Jurkat, Clone E6-1 (cell line): ENCODE measurements around the gene UBAC2.
"Not testable (repeated sequence)": the region's sequence is repeated elsewhere in the genome, so short reads cannot be mapped to it uniquely, and the experiment has no call there.

Source experiments
- DNase-seq: peaks from one replicate; pipeline ENCODE4 v3.0.0-alpha.2; 2011; ENCODE audit warnings: low read depth, low spot score
- H3K4me3 ChIP-seq: 2 replicates; pipeline ENCODE4 v1.5.1; 2011; ENCODE audit warnings: mild to moderate bottlenecking, low read length, control low read depth, moderate library complexity

The UBAC2 gene

GRCh38 chr13:99208185-99208584, 7.5 kb downstream of the UBAC2 start:
- no peak overlapping the region for H3K4me3 ChIP-seq
- DNase-seq: no peak

- DNase-seq: no peak
- no peak overlapping the region for H3K4me3 ChIP-seq
Observed at GRCh38 chr13:99208845-99209527, 8.3 kb downstream of the UBAC2 start.

DNA sequence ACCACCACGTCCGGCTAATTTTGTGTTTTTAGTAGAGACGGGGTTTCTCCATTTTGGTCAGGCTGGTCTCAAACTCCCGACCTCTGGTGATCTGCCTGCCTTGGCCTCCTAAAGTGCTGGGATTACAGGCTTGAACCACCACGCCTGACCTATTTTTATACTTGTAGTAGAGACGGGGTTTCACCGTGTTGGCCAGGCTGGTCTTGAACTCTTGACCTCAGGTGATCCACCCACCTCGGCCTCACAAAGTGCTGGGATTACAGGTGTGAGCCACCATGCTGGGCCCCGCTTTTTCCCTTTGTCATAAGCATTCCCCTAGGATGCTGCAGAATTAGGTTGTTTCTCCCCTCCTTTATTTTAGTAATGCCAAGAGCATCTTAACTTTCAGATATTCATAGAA, 10.0 kb downstream of the UBAC2 start:
- not testable (repeated sequence) for DNase-seq

DNA sequence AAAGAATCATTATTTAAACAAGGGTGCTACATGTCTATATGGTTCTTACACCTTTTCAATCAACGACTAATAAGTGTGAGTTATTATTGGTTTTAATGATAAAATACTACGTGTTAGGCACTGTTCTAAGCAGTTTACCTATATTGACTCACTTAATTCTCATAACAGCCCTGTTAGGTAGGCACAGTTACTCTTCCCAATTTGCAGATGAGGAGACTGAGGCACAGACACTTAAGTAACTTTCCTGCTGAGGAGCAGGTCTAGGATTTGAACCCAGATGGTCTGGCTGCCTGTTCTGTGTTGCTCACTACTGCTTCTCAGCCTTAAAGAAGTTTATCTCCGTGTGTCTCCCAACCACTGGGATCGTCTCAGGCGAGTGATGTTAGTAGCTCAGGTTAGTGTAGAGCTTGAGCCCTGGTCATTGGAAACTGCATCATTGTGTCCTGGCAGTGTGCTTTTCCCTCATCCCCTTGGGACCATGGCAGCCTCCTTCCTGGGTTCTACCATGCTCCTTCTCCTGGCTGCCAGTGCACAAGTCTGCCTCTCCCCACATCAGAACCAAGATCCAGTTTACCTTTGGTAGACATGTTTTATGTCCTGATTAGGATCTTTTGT, 10.9 kb downstream of the UBAC2 start:
- DNase-seq: no peak
- H3K4me3 ChIP-seq: no peak overlapping the region

More for the DNA sequence above, 10.0 kb downstream of the UBAC2 start:
- H3K4me3 ChIP-seq: not testable (repeated sequence)

- no peak overlapping the region; the same call in 1 of the 2 replicates for H3K4me3 ChIP-seq
- peak; percentile 66 for DNase-seq
Observed at GRCh38 chr13:99214232-99214631, 13.6 kb downstream of the UBAC2 start.

DNA sequence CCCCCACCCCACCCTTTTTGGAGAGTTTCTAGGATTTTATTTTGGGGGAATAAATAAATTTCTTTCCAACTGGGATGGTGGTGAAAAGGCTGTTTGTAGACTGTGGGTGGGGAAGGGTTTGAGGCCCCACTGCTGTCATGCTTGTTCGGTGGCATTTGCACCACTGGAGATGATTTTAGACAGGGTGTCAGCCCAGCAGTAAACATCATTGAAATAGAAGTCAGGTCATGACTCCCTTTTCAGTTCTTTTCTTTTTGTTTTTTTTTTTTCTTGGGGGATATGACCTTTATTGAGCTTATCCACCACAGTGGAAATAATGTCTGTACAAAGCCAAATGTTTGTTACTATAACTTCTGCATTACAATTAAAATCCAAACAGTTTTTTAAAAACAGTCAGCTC, 14.1 kb downstream of the UBAC2 start:
- H3K4me3 ChIP-seq: peak overlapping the region; percentile 49
- DNase-seq: no peak

GRCh38 chr13:99215184-99215830, 14.7 kb downstream of the UBAC2 start:
- H3K4me3 ChIP-seq: peak overlapping the region; percentile 49
- DNase-seq: peak; percentile 87

GRCh38 chr13:99217461-99218110, 16.9 kb downstream of the UBAC2 start:
- peak; percentile 50 for DNase-seq
- peak overlapping the region; percentile 21 for H3K4me3 ChIP-seq

DNA sequence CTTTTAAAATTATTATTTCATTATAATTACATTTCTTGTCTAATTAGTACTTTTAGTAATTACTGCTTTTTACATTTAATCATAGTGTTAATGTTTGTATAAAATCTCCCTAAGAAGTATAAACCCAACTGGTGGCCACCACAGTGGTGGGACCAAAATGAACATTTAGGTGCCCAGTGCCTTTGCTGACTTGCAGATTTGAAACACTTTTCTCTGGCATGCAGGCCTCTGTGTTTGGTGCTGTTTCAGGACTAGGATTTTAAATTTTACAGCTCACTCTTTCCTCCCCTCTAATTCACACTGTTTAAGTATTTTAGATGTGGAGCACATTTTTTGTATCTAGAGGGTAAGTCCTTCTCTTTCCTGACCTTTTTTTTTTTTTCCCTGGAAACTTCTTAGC, 17.5 kb downstream of the UBAC2 start:
- no peak overlapping the region for H3K4me3 ChIP-seq
- DNase-seq: no peak

DNA sequence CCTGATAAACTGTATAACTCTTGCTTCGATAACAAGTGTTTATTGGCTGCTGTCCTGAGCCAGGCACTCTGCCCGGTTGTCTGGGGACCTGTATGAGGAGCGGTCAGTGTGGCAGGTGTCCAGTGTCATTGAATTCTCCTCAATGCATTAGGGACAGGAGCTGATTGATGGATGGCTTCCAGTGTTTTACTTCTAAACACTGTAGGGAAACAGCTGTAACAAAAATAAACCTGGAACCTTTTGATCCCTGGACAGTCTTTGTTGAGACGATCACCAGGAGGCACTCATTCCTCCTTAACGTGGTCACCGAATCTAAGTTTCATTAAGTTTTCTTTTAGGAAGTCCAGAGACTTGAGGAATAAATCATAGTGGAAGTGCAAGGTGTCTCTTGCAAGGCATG, 17.9 kb downstream of the UBAC2 start:
- DNase-seq: no peak
- H3K4me3 ChIP-seq: 0 out of 2 replicates have a peak overlapping the region, but pooled peaks have one; percentile 0

DNA sequence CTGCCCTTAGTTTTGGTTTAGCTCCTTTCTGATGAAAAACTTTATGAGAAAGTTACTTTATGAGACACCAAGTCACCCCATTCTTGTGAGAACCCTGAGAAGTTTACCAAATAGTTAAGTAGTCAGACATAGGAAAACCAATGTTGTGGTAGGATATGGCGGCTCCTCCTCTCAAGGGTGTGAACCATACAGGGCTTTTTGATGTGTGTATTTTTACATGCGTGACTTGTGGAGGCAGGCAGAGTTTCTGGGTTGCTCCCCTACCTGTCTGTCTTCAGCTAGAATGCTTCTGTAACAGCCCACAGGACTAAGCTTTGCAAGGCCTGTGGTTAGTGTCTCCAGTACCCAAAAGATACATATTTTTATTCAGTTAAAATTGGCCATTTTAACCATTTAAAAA, 18.3 kb downstream of the UBAC2 start:
- peak; percentile 90 for DNase-seq

GRCh38 chr13:99220199-99220935, 19.7 kb downstream of the UBAC2 start:
- DNase-seq: peak; percentile 79
- no peak overlapping the region for H3K4me3 ChIP-seq

More for the DNA sequence above, 18.3 kb downstream of the UBAC2 start:
- H3K4me3 ChIP-seq: 0 out of 2 replicates have a peak overlapping the region, but pooled peaks have one; percentile 0

DNA sequence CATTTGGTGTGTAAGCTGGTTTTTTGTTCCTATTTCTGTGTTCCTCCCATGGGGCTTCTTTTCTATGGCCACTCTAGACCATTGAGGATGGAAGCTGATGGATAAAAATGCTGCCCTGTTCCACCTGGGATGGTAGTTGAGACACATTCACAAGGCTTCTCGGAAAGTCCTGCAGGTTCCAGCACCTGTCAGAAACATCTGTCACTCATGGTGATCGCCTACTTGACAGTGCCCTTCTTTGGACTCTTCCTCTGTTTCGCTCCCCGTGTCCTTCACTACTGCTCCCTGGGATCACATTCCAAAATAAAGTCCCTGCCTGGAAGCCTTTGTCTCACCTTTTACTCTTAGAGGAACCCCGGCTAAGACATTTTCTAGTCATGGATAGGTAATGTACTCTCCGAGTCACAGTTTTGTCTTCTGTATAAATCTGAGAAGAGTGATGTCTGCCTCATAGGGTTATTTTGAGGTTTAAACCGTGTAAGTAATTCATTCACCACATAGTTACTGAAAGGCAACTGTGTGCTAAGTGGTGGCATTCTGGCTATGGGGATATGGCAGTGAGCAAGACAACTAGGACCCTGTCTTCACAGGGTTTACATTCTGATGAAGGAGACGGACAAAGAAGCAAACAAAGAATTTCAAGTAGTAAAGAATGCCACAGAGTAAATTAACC, 21.0 kb downstream of the UBAC2 start:
- no peak for DNase-seq
- no peak overlapping the region for H3K4me3 ChIP-seq

DNA sequence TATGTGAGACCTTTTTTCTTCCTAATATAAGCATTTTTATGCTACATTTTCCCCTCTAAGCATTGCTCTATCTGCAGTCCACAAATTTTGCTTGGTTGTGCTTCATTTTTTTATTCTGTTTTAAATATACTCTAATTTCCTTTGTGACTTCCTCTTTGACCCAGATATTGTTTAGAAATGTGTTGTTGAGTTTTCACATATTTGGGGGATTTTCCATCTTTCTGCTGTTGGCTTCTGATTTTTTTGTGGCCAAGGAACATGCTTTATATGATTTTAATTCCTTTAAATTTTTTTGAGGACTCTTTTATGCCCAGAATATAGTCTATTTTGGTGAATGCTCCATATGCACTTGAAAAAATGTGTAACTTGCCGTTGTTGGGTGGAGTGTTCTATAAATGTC, 22.9 kb downstream of the UBAC2 start:
- H3K4me3 ChIP-seq: no peak overlapping the region
- no peak for DNase-seq

GRCh38 chr13:99224021-99224420, 23.4 kb downstream of the UBAC2 start:
- no peak overlapping the region for H3K4me3 ChIP-seq
- no peak for DNase-seq

DNA sequence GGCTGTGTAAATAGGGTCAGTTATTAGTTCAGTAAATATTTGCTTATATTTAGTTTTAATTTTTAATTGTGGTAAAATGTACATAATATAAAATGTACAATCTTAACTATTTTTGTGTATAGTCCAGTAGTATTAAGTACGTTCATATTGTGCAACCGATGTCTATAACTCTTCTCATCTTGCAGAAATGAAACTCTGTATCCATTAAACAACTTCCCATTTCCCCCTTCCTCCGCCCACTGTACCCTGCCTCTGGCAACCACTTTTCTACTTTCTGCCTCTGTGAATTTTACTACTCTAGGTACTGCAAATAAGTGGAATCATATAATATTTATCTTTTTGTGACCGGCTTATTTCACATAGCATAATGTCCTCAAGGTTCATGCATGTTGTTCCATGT, 24.4 kb downstream of the UBAC2 start:
- H3K4me3 ChIP-seq: no peak overlapping the region

DNA sequence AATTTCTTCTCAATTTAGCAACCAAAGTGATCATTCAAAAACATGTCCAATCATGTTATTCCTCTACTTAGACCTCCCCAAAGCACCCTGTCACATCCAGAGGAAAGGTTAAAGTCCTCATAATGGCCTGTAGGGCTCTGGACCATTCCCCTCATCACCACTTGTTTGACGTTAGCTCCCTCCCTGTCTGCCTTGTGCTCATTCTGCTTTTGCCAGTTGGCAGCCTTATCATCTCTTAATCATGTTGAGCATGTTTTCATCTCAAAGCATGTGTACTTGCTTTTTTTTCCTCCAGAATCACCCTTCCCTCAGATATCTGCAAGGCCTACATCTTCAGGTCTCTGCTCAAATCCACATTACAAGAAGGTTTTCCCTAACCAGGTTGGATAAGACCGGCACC, 25.9 kb downstream of the UBAC2 start:
- H3K4me3 ChIP-seq: no peak overlapping the region
- DNase-seq: peak; percentile 28

More for the DNA sequence above, 24.4 kb downstream of the UBAC2 start:
- no peak for DNase-seq

GRCh38 chr13:99227331-99227900, 26.8 kb downstream of the UBAC2 start:
- no peak for DNase-seq
- no peak overlapping the region for H3K4me3 ChIP-seq
